Activated CD8-positive, alpha-beta memory T cell treated with anti-CD3 and anti-CD28 coated beads, Interleukin-2, amount 50 U/mL, for 24 hours (primary cell): ENCODE measurements around the gene CMPK2.
A peak's percentile ranks its signal among the peaks of the same experiment; 100 is the strongest.

Source experiments
- DNase-seq: peaks from one replicate; pipeline ENCODE4 v3.0.0-alpha.2; 2020; ENCODE audit errors: extremely low read depth

CMPK2 gene

DNA sequence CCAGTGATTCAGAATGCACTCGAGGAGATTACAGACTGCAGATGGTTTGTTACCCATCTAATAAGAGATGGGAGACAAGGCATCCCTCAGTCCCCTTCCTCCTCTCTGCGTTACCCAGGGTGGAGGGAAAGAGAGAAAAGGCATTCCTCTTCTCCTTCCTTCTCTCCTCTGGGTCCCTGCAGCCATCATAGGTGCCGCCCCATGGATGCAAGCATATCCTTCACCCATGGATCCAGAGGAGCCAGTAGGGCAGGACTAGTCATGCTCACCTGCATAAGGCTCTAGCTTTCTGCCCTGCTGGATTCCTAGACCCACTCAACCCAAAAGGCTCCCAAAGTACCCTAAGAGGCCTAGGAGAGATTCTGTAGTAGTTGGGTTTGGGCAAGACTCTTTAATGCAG is 20.4 kb downstream of the CMPK2 start:
- no peak for DNase-seq

GRCh38 chr2:6841537-6842287 is 24.0 kb downstream of the CMPK2 start:
- no peak for DNase-seq

DNA sequence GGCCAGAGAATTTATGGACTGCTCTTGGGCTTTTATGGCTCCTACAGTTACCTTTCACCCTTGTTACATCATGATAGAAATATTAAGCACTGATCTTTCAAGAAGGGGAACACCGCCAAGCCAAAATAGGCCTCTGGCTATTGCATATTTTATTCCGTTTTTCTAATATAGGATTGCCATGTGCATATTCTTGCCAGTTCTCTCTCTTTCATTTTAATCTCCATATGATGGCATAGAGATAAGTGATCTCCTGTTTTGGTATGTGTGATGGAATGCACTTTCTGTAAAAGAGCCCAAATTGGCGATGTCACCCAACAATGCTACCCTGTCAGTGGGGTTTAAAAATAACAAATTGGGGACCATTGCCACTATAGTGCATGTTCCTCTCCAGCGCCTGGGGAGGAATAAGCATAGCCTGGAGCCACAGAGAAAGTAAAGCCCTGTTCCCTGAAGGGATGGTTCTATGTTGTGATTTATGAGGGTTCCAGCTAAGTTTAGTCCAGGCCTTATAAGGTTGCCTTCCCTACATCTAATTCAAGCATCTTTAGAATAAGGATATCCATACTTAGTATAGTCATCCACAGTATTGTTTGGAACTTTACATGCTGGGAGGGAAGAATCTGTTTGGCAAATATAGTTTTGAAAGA is 26.9 kb downstream of the CMPK2 start:
- DNase-seq = no peak

DNA sequence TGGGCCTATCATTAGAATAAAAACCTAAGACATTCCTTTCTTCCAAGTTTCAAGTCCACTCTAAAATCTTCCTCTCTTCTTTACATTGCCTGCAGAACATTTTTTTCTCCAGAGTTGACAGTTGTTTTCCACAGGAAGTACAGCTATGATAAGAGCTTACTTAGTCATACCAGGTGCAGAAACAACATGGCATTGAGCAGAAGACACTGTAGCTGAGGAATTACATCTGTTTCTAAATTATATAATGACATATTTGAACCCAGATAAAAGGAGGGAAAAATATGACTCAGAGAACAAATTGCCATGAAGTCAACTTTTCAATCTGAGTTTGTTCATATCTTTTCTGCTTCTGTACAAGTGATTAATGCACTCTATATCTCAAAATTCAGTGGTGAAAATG is 30.2 kb downstream of the CMPK2 start:
- no peak for DNase-seq

GRCh38 chr2:6834163-6834562 is 31.5 kb downstream of the CMPK2 start:
- no peak for DNase-seq

- no peak for DNase-seq
These were observed 32.5 kb downstream of the CMPK2 start for GRCh38 chr2:6833300-6833604.

GRCh38 chr2:6832596-6833299 is 33.0 kb downstream of the CMPK2 start:
- no peak for DNase-seq

DNA sequence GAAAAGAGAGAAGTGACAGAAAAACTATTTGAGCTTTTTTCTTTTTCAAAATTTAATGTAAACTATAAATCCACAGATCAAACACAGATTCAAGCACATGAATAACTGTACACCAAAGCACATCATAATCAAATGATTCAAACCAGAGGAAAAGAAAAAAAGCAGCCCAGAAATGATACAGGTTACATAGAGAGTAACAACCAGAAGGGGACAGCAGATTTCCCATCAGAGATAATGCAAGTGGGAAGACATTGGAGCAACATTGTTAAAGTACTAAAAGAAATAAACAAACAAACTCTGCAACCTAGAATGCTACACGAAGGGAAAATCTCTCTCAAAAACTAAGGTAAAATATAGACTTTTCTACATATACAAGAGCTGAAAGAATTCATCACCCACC is 34.5 kb downstream of the CMPK2 start:
- DNase-seq = no peak

DNA sequence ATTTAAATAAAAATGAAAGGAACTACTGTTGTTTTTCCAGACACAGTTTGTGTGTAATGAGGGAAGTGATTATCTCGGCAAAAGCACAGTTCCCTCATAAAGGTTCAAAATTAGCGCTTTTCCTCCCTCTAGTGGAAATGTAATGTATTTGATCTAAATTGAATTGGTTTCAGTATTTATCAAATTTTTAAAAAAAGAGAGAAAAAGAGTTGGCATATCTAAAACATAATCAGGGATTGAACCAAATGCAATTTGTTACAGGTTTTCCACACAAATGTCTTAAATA is 37.5 kb downstream of the CMPK2 start:
- no peak for DNase-seq

DNA sequence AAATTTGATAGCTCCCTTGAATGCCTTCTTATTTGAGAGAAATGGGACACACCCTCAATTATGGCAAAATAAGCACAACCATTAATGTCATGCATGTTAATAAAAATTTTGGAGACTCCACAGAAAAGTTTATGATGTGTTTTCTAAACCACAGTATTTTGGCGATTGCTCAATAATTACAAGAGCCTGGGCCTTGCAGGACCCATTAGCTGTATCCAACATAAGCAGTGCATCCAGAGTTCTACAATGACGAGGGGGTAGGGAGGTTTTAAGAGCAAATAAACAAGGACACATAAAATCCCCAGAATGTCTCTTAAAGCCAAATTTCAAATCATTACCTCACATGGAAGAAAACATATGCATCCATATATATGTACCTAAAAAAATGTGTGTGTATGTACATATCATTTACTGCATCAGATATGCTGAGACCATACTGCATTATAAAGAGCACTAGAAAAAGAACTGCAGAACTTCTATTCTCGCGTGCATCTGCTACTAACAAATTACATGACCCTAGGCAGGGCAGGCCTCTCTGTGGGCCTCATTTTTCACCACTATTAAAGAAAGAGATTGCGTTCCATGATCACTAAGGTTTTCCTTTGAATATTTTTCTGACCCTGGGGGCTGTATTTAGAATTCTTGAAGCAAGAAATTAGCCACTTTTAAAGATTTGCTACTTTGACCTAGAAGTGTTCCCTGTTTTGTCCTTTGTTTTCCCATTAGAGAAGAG is 38.0 kb downstream of the CMPK2 start:
- no peak for DNase-seq

GRCh38 chr2:6826081-6826913 is 39.4 kb downstream of the CMPK2 start:
- peak; percentile 35 for DNase-seq

DNA sequence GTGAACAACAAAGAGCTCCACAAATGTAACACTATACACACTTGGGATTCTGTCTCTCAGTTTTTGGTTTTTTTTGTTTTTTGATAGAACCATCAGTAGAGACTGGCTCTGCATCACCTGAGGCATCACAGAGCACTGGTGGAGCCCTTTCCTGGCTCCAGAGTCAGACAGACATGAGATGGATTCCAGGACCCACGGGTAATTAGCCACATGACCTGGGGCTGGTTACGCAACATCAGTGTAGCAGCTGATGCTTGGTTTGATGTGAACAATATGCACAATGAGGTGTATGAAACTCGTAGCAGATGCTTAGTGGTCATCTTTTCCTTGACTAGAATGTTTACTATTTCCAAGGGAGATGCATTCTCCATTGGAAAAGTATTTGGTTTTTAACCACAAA is 40.7 kb downstream of the CMPK2 start:
- DNase-seq = no peak

GRCh38 chr2:6823111-6823510 is 42.6 kb downstream of the CMPK2 start:
- no peak for DNase-seq

GRCh38 chr2:6822406-6822805 is 43.3 kb downstream of the CMPK2 start:
- DNase-seq = no peak

- DNase-seq = no peak
These were observed 44.7 kb downstream of the CMPK2 start for GRCh38 chr2:6820903-6821584.

- DNase-seq = no peak
These were observed 45.5 kb downstream of the CMPK2 start for GRCh38 chr2:6820236-6820635.

DNA sequence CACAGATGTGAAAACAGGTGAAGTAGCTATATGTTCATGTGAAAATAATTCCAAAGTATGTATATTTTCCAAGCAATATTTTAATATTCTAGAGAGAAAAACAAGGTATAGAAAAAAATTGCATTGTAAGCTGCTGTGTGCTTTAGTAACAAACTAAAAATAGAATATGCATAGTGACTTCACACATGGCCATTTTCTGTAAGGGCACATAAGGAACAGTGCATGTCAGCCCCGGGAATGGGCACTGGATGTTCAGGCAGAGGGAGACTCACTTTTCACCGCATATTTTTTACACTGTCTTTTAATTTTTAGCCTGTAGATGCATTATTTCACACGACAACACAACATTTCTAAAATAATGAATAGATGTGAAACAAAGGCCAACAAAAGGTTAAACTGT is 46.0 kb downstream of the CMPK2 start:
- no peak for DNase-seq

- no peak for DNase-seq
These were observed 47.7 kb downstream of the CMPK2 start for GRCh38 chr2:6818012-6818411.

GRCh38 chr2:6814869-6815268 is 50.8 kb downstream of the CMPK2 start:
- DNase-seq = no peak

DNA sequence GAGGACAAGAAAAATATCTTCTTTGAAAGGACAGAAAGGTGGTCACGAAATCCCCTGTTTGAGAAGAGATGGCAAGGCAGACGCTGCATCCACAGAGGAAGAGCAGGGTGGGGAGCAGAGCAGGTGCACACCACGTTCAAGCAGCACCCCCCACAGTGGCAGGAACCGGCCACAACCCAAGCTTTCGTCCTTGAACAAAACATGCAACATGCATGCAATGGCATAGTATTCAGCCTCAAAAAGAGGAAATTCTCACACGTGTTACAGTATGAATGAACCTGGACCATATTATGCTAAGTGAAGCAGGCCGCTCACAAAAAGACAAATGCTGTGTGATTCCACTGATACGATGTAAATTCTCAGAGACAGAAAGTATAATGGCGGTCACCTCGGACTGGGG is 51.4 kb downstream of the CMPK2 start:
- no peak for DNase-seq

GRCh38 chr2:6813573-6813972 is 52.1 kb downstream of the CMPK2 start:
- no peak for DNase-seq
